Measurements from ENCODE around the gene FPGT. TPM values are rescaled to one million over a fixed set of nuclear protein-coding genes. Genes with fewer than 3 reads are reported as not detected.
A peak's percentile ranks its signal among the peaks of the same experiment; 100 is the strongest.

The FPGT gene
- total and polyA plus RNA-seq, 9 of the 15 experiments (the other 6 are each of a cell fraction or from before 2014, with no cell fraction given) = 11.6 to 24.3 (median 22.5) TPM

GRCh38 chr1:74199504-74199903 lies 1.5 kb downstream of the FPGT start (continued):
- TF ChIP-seq PHB2 (IDR thresholded peaks at IDR 0.05; ENCODE audit: low read depth) (no peak), HNRNPL (IDR thresholded peaks at IDR 0.05; ENCODE audit: low read depth, low read length) (no peak), MAFK (IDR thresholded peaks at IDR 0.05; ENCODE audit: low read length) (no peak), POLR2H (tag; IDR thresholded peaks at IDR 0.05; ENCODE audit: low read depth) (peak; percentile 28; the same call in 1 of the 2 replicates), HBP1 (CRISPR knock-in tag; IDR thresholded peaks at IDR 0.05) (no peak), KLF6 (CRISPR knock-in tag; IDR thresholded peaks at IDR 0.05; ENCODE audit: borderline replicate concordance) (no peak), NEUROD1 (IDR thresholded peaks at IDR 0.05; ENCODE audit: borderline replicate concordance, low read depth, low read length, partially characterized antibody) (no peak), ARNT (IDR thresholded peaks at IDR 0.05) (no peak), GATA2 (CRISPR knock-in tag; IDR thresholded peaks at IDR 0.05) (no peak), MGA (IDR thresholded peaks at IDR 0.05) (0 out of 2 replicates have a peak, but pooled peaks have one; percentile 7), TCF3 (CRISPR knock-in tag; IDR thresholded peaks at IDR 0.05) (no peak), ELK1 (CRISPR knock-in tag; IDR thresholded peaks at IDR 0.05) (no peak), USF1 (CRISPR knock-in tag; IDR thresholded peaks at IDR 0.05) (no peak)

Data from K562 (cell line).